B cell (primary cell): Measurements from ENCODE around the gene MYLK4. TPM values are rescaled to one million over a fixed set of nuclear protein-coding genes. Genes with fewer than 3 reads are reported as not detected.

Experiments
- ATAC-seq: fragments of 200-7000 bp; cut with Tn5 transposase; one replicate; pipeline ENCODE4 v1.10.0; 2021; ENCODE audit warnings: low read depth, mild to moderate bottlenecking, moderate number of reproducible peaks, moderate library complexity
- CTCF ChIA-PET: fragments of 350-600 bp; sonication (Branson Sonifier 250); formaldehyde crosslinking; loops from one replicate; lab custom pipeline; 2021; ENCODE audit warnings: antibody characterized with exemption, inconsistent platforms; lab: Charles Lee
- POLR2A ChIA-PET: fragments of 350-600 bp; sonication (Branson Sonifier 250); formaldehyde crosslinking; loops from one replicate; lab custom pipeline; 2021; ENCODE audit warnings: antibody characterized with exemption; lab: Charles Lee
- DNase-seq: peaks from one replicate; pipeline ENCODE4 v3.0.0; 2013
- H2AFZ ChIP-seq: 2 replicates; pipeline ENCODE4 v1.6.1; 2012; ENCODE audit warnings: mild to moderate bottlenecking, low read depth, low read length; ENCODE audit not compliant: insufficient read depth, poor library complexity, severe bottlenecking
- H3K27ac ChIP-seq, 2 donors: 1 replicate in 1 of 2; 2 replicates in 1 of 2; pipeline ENCODE4 v1.5.1; 2012 to 2013; ENCODE audit warnings: low read length in 2 of 2, mild to moderate bottlenecking in 2 of 2, moderate library complexity in 1 of 2
- H3K27me3 ChIP-seq, 4 experiments: fragments of 200-600 bp in 1 of 4; sonication (generic) in 1 of 4; replicated peaks in 1 of 4; 1 replicate in 2 of 4; 2 replicates in 2 of 4; pipeline versions ENCODE4 v1.6.1 to v1.7.0; 2013 to 2016; ENCODE audit warnings: low read length in 3 of 4, mild to moderate bottlenecking in 2 of 4, mixed read lengths in 1 of 4, moderate library complexity in 1 of 4; ENCODE audit not compliant: insufficient read depth in 4 of 4, control insufficient read depth in 3 of 4; ENCODE audit errors: control extremely low read depth in 1 of 4
- H3K36me3 ChIP-seq, 2 experiments: replicated peaks in 1 of 2; 1 replicate in 1 of 2; 2 replicates in 1 of 2; pipeline versions ENCODE4 v1.6.1 to v1.7.1; 2013; ENCODE audit warnings: low read length in 1 of 2; ENCODE audit not compliant: insufficient read depth in 2 of 2, control insufficient read depth in 1 of 2; ENCODE audit errors: control extremely low read depth in 1 of 2, extremely low read depth in 1 of 2
- H3K4me1 ChIP-seq, 2 donors: fragments of 200-600 bp in 1 of 2; sonication (generic) in 1 of 2; 1 replicate in 1 of 2; 2 replicates in 1 of 2; pipeline versions ENCODE4 v1.5.1 to v1.6.1; 2013 to 2017; ENCODE audit warnings: low read length in 2 of 2; ENCODE audit not compliant: control insufficient read depth in 2 of 2, insufficient read depth in 2 of 2
- H3K4me2 ChIP-seq: replicated peaks from 2 replicates; pipeline ENCODE3; 2012; ENCODE audit warnings: mild to moderate bottlenecking, low read depth, low read length; ENCODE audit not compliant: poor library complexity, severe bottlenecking
- H3K4me3 ChIP-seq, 5 experiments: fragments of 200-600 bp in 1 of 5; sonication (generic) in 1 of 5; 1 replicate in 3 of 5; 2 replicates in 2 of 5; pipeline versions ENCODE4 v1.5.1 to v1.7.0; 2011 to 2016; ENCODE audit warnings: low read length in 4 of 5, mild to moderate bottlenecking in 4 of 5, low read depth in 2 of 5, control low read depth in 1 of 5, moderate library complexity in 1 of 5; ENCODE audit not compliant: insufficient read depth in 1 of 5; ENCODE audit errors: control extremely low read depth in 1 of 5, extremely low read depth in 1 of 5
- H3K79me2 ChIP-seq: fragments of 200-600 bp; sonication (generic); one replicate; pipeline ENCODE4 v1.6.0; 2016; ENCODE audit warnings: low read length; ENCODE audit not compliant: control insufficient read depth, insufficient read depth
- H3K9ac ChIP-seq: fragments of 200-600 bp; sonication (generic); 2 replicates; pipeline ENCODE4 v1.6.1; 2017; ENCODE audit warnings: mild to moderate bottlenecking, low read length, moderate library complexity
- H3K9me3 ChIP-seq, 3 donors: one replicate each; pipeline versions ENCODE4 v1.6.1 to v1.7.1; 2013; ENCODE audit warnings: low read length in 2 of 3; ENCODE audit not compliant: control insufficient read depth in 2 of 3, insufficient read depth in 1 of 3; ENCODE audit errors: control extremely low read depth in 1 of 3
- H4K20me1 ChIP-seq: 2 replicates; pipeline ENCODE4 v1.6.0; 2012; ENCODE audit warnings: mild to moderate bottlenecking, low read length; ENCODE audit not compliant: insufficient read depth, control insufficient read depth, poor library complexity, severe bottlenecking
- H3K27ac Mint-ChIP-seq: one replicate; pipeline ENCODE4 v1.8.0; 2021; ENCODE audit warnings: mixed read lengths
- H3K27me3 Mint-ChIP-seq: one replicate; pipeline ENCODE4 v1.8.0; 2021; ENCODE audit warnings: mixed read lengths
- H3K4me1 Mint-ChIP-seq: one replicate; pipeline ENCODE4 v1.8.0; 2021; ENCODE audit warnings: mixed read lengths
- H3K4me3 Mint-ChIP-seq: one replicate; pipeline ENCODE4 v1.8.0; 2021; ENCODE audit warnings: mixed read lengths
- H3K9me3 Mint-ChIP-seq: one replicate; pipeline ENCODE4 v1.8.0; 2022; ENCODE audit warnings: mixed read lengths; ENCODE audit not compliant: insufficient read depth
- EZH2 ChIP-seq: IDR thresholded peaks from 2 replicates; pipeline ENCODE4 v1.6.1; 2012; ENCODE audit warnings: borderline replicate concordance, low read depth, mild to moderate bottlenecking, moderate library complexity, low read length; ENCODE audit not compliant: insufficient read depth, poor library complexity, severe bottlenecking
- WGBS: methylation state at CpG from one replicate; pipeline ENCODE4 v1.1.5; 2013; ENCODE audit warnings: missing lambda C conversion rate; ENCODE audit not compliant: insufficient coverage; 5-methylcytosine and 5-hydroxymethylcytosine counted together
- intact Hi-C: fragments of 100-400 bp; cut with micrococcal nuclease; formaldehyde crosslinking; loops from one replicate; pipeline ENCODE4 v1.10.0; 2022
- polyA plus RNA-seq: library from polyadenylated mRNA; depleted of rRNA; stranded (reverse); fragments of >200 nt; gene quantifications from 2 replicates; pipeline ENCODE4 v1.2.3, GENCODE V29; 2012
- total RNA-seq, 2 donors: library from RNA; stranded (reverse); fragments of 120-200 nt in 1 of 2; gene quantifications; 1 replicate in 1 of 2; 2 replicates in 1 of 2; pipeline versions ENCODE4 v1.2.3 to v1.2.4, GENCODE V29; 2013 to 2022
- TF ChIP-seq, protein P1 (sequence below): fragments of 200-600 bp; IDR thresholded peaks from one replicate; pipeline ENCODE4 v1.8.0; 2022; ENCODE audit warnings: antibody characterized with exemption, mild to moderate bottlenecking

The MYLK4 gene
- total and polyA plus RNA-seq, 2 donors (not counting 1 experiment from before 2014, with no cell fraction given): 0.51 to 1.2 TPM

- no peak overlapping the region for H3K27ac Mint-ChIP-seq
- intact Hi-C loops: no loop called here
- Histone ChIP-seq H3K4me3 (no peak overlapping the region), H2AFZ (no peak overlapping the region), H3K4me2 (no peak overlapping the region), H3K27me3 (no peaks in the 10 kb centered on the region), H3K36me3 (no peaks in the 10 kb centered on the region), H3K79me2 (peaks cover 7% of the 10 kb centered on the region), H3K27ac (no peak overlapping the region), H3K4me1 (peaks cover 15 to 23% of the 10 kb centered on the region in 2 donors), H3K9ac (no peak overlapping the region), H3K9me3 (no peaks in the 10 kb centered on the region), H4K20me1 (no peaks in the 10 kb centered on the region)
- TF ChIP-seq, protein P1, sequence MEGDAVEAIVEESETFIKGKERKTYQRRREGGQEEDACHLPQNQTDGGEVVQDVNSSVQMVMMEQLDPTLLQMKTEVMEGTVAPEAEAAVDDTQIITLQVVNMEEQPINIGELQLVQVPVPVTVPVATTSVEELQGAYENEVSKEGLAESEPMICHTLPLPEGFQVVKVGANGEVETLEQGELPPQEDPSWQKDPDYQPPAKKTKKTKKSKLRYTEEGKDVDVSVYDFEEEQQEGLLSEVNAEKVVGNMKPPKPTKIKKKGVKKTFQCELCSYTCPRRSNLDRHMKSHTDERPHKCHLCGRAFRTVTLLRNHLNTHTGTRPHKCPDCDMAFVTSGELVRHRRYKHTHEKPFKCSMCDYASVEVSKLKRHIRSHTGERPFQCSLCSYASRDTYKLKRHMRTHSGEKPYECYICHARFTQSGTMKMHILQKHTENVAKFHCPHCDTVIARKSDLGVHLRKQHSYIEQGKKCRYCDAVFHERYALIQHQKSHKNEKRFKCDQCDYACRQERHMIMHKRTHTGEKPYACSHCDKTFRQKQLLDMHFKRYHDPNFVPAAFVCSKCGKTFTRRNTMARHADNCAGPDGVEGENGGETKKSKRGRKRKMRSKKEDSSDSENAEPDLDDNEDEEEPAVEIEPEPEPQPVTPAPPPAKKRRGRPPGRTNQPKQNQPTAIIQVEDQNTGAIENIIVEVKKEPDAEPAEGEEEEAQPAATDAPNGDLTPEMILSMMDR: no peak
- TF ChIP-seq EZH2: no peak
- WGBS: 0% methylated on average over 1 of the region's 3 CpGs
- H3K4me3 Mint-ChIP-seq: no peak overlapping the region
- no peaks in the 10 kb centered on the region for H3K27me3 Mint-ChIP-seq
- POLR2A ChIA-PET: interaction anchor here (0.7 kb wide), 1 partner anchor 225 kb away, joined by 11 read pairs; no protein-coding TSS in a partner anchor
- CTCF ChIA-PET: interaction anchor here (0.8 to 1.0 kb wide), 3 partner anchors 9 to 122 kb away, joined by 3 read pairs; no protein-coding TSS in a partner anchor
- DNase-seq (no peak), ATAC-seq (no peak)
- peaks cover 25% of the 10 kb centered on the region for H3K4me1 Mint-ChIP-seq
- no peaks in the 10 kb centered on the region for H3K9me3 Mint-ChIP-seq
These were observed 46.9 kb upstream of the MYLK4 start for GRCh38 chr6:2797564-2798031.

GRCh38 chr6:2796861-2797260, 46.1 kb upstream of the MYLK4 start:
- intact Hi-C loops: no loop called here
- WGBS: 96% methylated on average over 4 of the region's 6 CpGs
- CTCF ChIA-PET: no interaction called here

More at GRCh38 chr6:2796861-2797260, 46.1 kb upstream of the MYLK4 start:
- H3K27me3 Mint-ChIP-seq: no peaks in the 10 kb centered on the region
- no peak for TF ChIP-seq EZH2
- TF ChIP-seq, protein P1: no peak
- POLR2A ChIA-PET: interaction anchor here (0.6 kb wide), 1 partner anchor 53 kb away, joined by 4 read pairs; no protein-coding TSS in a partner anchor
- no peak overlapping the region for H3K27ac ChIP-seq
- peaks cover 31% of the 10 kb centered on the region for H3K4me1 Mint-ChIP-seq
- H4K20me1 ChIP-seq: no peaks in the 10 kb centered on the region
- H3K27ac Mint-ChIP-seq: no peak overlapping the region
- H3K4me2 ChIP-seq: no peak overlapping the region
- no peak overlapping the region for H3K4me3 Mint-ChIP-seq
- no peak for ATAC-seq
- peaks cover 20 to 30% of the 10 kb centered on the region in 2 donors for H3K4me1 ChIP-seq
- no peak overlapping the region for H3K9ac ChIP-seq
- no peak overlapping the region for H3K4me3 ChIP-seq
- no peaks in the 10 kb centered on the region for H3K9me3 Mint-ChIP-seq
- H3K36me3 ChIP-seq: no peaks in the 10 kb centered on the region
- H3K9me3 ChIP-seq: no peaks in the 10 kb centered on the region
- no peak for DNase-seq
- no peak overlapping the region for H2AFZ ChIP-seq
- no peaks in the 10 kb centered on the region for H3K27me3 ChIP-seq
- peaks cover 4% of the 10 kb centered on the region for H3K79me2 ChIP-seq
